ENCODE results near the gene ARHGAP10.

The ARHGAP10 gene

GRCh38 chr4:147958057-147958456 lies 226.2 kb downstream of the ARHGAP10 start:
- no peak overlapping the region for H3K4me3 ChIP-seq (ENCODE audit: low read depth, low read length)
- DNase-seq (ENCODE audit: low read depth): no peak
- TF ChIP-seq, protein P1, sequence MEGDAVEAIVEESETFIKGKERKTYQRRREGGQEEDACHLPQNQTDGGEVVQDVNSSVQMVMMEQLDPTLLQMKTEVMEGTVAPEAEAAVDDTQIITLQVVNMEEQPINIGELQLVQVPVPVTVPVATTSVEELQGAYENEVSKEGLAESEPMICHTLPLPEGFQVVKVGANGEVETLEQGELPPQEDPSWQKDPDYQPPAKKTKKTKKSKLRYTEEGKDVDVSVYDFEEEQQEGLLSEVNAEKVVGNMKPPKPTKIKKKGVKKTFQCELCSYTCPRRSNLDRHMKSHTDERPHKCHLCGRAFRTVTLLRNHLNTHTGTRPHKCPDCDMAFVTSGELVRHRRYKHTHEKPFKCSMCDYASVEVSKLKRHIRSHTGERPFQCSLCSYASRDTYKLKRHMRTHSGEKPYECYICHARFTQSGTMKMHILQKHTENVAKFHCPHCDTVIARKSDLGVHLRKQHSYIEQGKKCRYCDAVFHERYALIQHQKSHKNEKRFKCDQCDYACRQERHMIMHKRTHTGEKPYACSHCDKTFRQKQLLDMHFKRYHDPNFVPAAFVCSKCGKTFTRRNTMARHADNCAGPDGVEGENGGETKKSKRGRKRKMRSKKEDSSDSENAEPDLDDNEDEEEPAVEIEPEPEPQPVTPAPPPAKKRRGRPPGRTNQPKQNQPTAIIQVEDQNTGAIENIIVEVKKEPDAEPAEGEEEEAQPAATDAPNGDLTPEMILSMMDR (IDR thresholded peaks at IDR 0.05; ENCODE audit: low read depth, low read length): no peak
- TF ChIP-seq, protein P2, sequence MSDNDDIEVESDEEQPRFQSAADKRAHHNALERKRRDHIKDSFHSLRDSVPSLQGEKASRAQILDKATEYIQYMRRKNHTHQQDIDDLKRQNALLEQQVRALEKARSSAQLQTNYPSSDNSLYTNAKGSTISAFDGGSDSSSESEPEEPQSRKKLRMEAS (IDR thresholded peaks at IDR 0.05; ENCODE audit: low read depth, low read length): no peak
- no peak for TF ChIP-seq POLR2A (IDR thresholded peaks at IDR 0.05; ENCODE audit: extremely low read depth, insufficient read length)
- no peak for TF ChIP-seq MYC (IDR thresholded peaks at IDR 0.05; ENCODE audit: low read depth, low read length)

DNA sequence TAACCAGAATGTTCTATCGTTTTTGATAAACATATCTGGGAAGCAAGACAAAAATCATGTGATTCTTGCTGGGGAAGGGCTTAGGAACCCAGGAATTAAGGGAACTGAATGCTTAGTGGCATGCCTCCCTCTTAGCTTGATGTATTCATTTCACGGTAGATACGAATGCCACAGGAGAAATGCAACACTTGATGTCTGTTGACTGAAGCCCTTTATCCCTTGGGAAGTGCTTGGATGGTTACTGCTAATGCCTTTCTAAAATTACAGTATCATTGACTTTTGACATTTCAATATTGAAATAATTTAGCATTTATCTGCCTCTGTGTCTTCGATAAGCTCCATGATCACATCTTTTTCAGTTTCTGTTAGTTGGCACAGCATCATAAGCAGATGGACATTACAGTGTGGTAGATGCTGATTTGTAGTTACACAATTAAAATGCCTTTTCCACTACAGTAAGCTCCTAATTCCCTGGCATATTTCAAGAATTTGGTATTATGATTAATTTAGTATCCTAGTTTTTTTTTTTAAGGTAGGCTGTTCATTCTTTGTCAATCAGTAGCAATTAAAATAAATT lies 226.7 kb downstream of the ARHGAP10 start:
- TF ChIP-seq, protein P1 (IDR thresholded peaks at IDR 0.05; ENCODE audit: low read depth, low read length): no peak
- TF ChIP-seq, protein P2 (IDR thresholded peaks at IDR 0.05; ENCODE audit: low read depth, low read length): no peak
- TF ChIP-seq MYC (IDR thresholded peaks at IDR 0.05; ENCODE audit: low read depth, low read length) (no peak), POLR2A (IDR thresholded peaks at IDR 0.05; ENCODE audit: extremely low read depth, insufficient read length) (no peak)
- no peak for DNase-seq (ENCODE audit: low read depth)
- H3K4me3 ChIP-seq (ENCODE audit: low read depth, low read length): no peak overlapping the region

DNA sequence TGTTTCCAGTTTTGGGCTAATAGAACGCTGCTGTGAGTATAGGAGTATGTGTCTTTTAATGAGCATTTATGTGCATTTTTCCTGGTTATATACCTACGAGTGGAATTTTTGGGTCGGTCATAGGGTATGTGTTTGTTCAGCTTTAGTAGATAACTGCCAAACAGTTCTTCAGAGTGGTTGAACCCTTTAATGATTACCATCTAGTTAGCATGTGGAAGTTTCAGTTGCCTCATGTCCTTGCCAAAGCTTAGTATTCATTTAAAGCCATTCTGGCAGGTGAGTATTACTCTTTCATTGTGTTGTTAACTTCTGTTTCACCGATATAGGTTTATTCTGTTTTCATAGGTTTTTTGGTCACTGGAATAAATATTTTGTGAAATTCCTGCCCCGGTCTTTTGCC lies 229.1 kb downstream of the ARHGAP10 start:
- DNase-seq (ENCODE audit: low read depth): no peak
- TF ChIP-seq, protein P1 (IDR thresholded peaks at IDR 0.05; ENCODE audit: low read depth, low read length): no peak
- TF ChIP-seq, protein P2 (IDR thresholded peaks at IDR 0.05; ENCODE audit: low read depth, low read length): no peak
- TF ChIP-seq MYC (IDR thresholded peaks at IDR 0.05; ENCODE audit: low read depth, low read length) (no peak), POLR2A (IDR thresholded peaks at IDR 0.05; ENCODE audit: extremely low read depth, insufficient read length) (no peak)

DNA sequence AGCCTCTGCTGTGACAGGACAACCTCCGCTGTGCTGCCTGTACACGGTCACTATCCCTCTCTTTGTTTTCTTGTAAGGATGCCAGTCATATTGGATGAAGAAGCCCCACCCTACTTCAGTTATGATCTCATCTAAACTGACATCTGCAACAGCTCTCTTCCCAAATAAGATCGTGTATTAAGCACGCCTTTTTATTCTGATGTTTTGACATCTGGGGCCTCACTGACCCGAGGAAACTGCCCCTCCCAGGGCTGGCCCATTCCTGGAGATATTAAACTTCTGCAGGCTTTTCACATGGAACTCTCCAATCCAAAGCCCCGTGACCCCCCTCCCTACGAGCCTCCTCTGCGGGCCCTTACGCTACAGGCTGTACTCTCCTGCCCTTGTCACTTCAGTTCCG lies 232.0 kb downstream of the ARHGAP10 start:
- DNase-seq (ENCODE audit: low read depth): no peak
- H3K4me3 ChIP-seq (ENCODE audit: low read depth, low read length): no peak overlapping the region
- no peak for TF ChIP-seq MYC (IDR thresholded peaks at IDR 0.05; ENCODE audit: low read depth, low read length)
- TF ChIP-seq, protein P2 (IDR thresholded peaks at IDR 0.05; ENCODE audit: low read depth, low read length): no peak
- TF ChIP-seq, protein P1 (IDR thresholded peaks at IDR 0.05; ENCODE audit: low read depth, low read length): no peak
- TF ChIP-seq POLR2A (IDR thresholded peaks at IDR 0.05; ENCODE audit: extremely low read depth, insufficient read length): no peak

More for the DNA sequence above, 229.1 kb downstream of the ARHGAP10 start:
- no peak overlapping the region for H3K4me3 ChIP-seq (ENCODE audit: low read depth, low read length)

- no peak overlapping the region for H3K4me3 ChIP-seq (ENCODE audit: low read depth, low read length)
- DNase-seq (ENCODE audit: low read depth): no peak
- TF ChIP-seq, protein P1 (IDR thresholded peaks at IDR 0.05; ENCODE audit: low read depth, low read length): no peak
- TF ChIP-seq, protein P2 (IDR thresholded peaks at IDR 0.05; ENCODE audit: low read depth, low read length): no peak
- TF ChIP-seq MYC (IDR thresholded peaks at IDR 0.05; ENCODE audit: low read depth, low read length) (no peak), POLR2A (IDR thresholded peaks at IDR 0.05; ENCODE audit: extremely low read depth, insufficient read length) (no peak)
These were observed 232.5 kb downstream of the ARHGAP10 start for GRCh38 chr4:147964266-147964880.

Measured in NB4 (cell line).